Neural progenitor cell (in vitro differentiated cells): ENCODE results near the gene PLEKHG4B. TPM values are rescaled to one million over a fixed set of nuclear protein-coding genes. Genes with fewer than 3 reads are reported as not detected.

Experiments used
- DNase-seq: peaks from one replicate; pipeline ENCODE4 v3.0.0-alpha.2; 2016; ENCODE audit warnings: low spot score
- H2AFZ ChIP-seq: fragments of 200-600 bp; sonication (generic); replicated peaks from 2 replicates; pipeline ENCODE4 v1.6.1; 2016; ENCODE audit warnings: antibody characterized with exemption
- H3F3A ChIP-seq: fragments of 200-600 bp; sonication (generic); 2 replicates; pipeline ENCODE4 v1.6.1; 2016; ENCODE audit warnings: antibody characterized with exemption, low read depth
- H3K27ac ChIP-seq: fragments of 200-600 bp; sonication (generic); 2 replicates; pipeline ENCODE4 v1.5.1; 2016; ENCODE audit warnings: mild to moderate bottlenecking
- H3K27me3 ChIP-seq: fragments of 200-600 bp; sonication (generic); 2 replicates; pipeline ENCODE4 v1.6.1; 2016; ENCODE audit warnings: mild to moderate bottlenecking, moderate library complexity
- H3K36me3 ChIP-seq: fragments of 200-600 bp; sonication (generic); 2 replicates; pipeline ENCODE4 v1.5.1; 2016
- H3K4me1 ChIP-seq: fragments of 200-600 bp; sonication (generic); 2 replicates; pipeline ENCODE4 v1.6.1; 2016; ENCODE audit warnings: mixed run types
- H3K4me2 ChIP-seq: fragments of 200-600 bp; sonication (generic); 2 replicates; pipeline ENCODE4 v1.6.1; 2016
- H3K4me3 ChIP-seq: fragments of 200-600 bp; sonication (generic); 2 replicates; pipeline ENCODE4 v1.5.1; 2016
- H3K79me2 ChIP-seq: fragments of 200-600 bp; sonication (generic); 2 replicates; pipeline ENCODE4 v1.6.1; 2016; ENCODE audit warnings: low read depth
- H3K9ac ChIP-seq: fragments of 200-600 bp; sonication (generic); 2 replicates; pipeline ENCODE4 v1.6.1; 2016
- H3K9me3 ChIP-seq: fragments of 200-600 bp; sonication (generic); 2 replicates; pipeline ENCODE4 v1.5.1; 2016; ENCODE audit warnings: low read depth
- H4K20me1 ChIP-seq: fragments of 200-600 bp; sonication (generic); 2 replicates; pipeline ENCODE4 v1.6.1; 2016; ENCODE audit warnings: low read depth
- H3K27ac Mint-ChIP-seq: 3 replicates; pipeline ENCODE4 v1.8.0; 2021; ENCODE audit warnings: mixed read lengths
- H3K27me3 Mint-ChIP-seq: 2 replicates; pipeline ENCODE4 v1.8.0; 2022; ENCODE audit warnings: low read depth, mild to moderate bottlenecking, inconsistent platforms, moderate library complexity, mixed read lengths; ENCODE audit not compliant: insufficient read depth
- H3K36me3 Mint-ChIP-seq: 3 replicates; pipeline ENCODE4 v1.8.0; 2021; ENCODE audit warnings: mixed read lengths
- H3K4me1 Mint-ChIP-seq: 3 replicates; pipeline ENCODE4 v1.8.0; 2021; ENCODE audit warnings: mixed read lengths
- H3K4me3 Mint-ChIP-seq: 3 replicates; pipeline ENCODE4 v1.8.0; 2021; ENCODE audit warnings: mild to moderate bottlenecking, moderate library complexity, mixed read lengths
- H3K9me3 Mint-ChIP-seq: 3 replicates; pipeline ENCODE4 v1.8.0; 2020; ENCODE audit warnings: mixed read lengths
- CTCF ChIP-seq: fragments of 200-600 bp; sonication (generic); IDR thresholded peaks from 2 replicates; pipeline ENCODE4 v1.5.1; 2017; ENCODE audit warnings: antibody characterized with exemption, mild to moderate bottlenecking
- EZH2 ChIP-seq: fragments of 200-600 bp; sonication (generic); IDR thresholded peaks from 2 replicates; pipeline ENCODE4 v1.6.1; 2017; ENCODE audit warnings: antibody characterized with exemption, mild to moderate bottlenecking, moderate library complexity
- EZH2phosphoT487 ChIP-seq: fragments of 200-600 bp; sonication (generic); IDR thresholded peaks from 2 replicates; pipeline ENCODE4 v1.6.1; 2017; ENCODE audit warnings: antibody characterized with exemption
- total RNA-seq: library from RNA; depleted of rRNA; stranded (reverse); fragments of >200 nt; gene quantifications from 2 replicates; pipeline ENCODE4 v1.2.3, GENCODE V29; 2015; ENCODE audit warnings: low replicate concordance

Gene PLEKHG4B
- total RNA-seq, 1 donor from 2014 or later: 28.8 TPM

- H3K4me3 Mint-ChIP-seq: peak overlapping the region; percentile 89
- Histone ChIP-seq H3K9me3 (no peaks in the 10 kb centered on the region), H3F3A (peaks cover 31% of the 10 kb centered on the region), H3K4me2 (peak overlapping the region; percentile 94), H3K9ac (peak overlapping the region; percentile 63), H3K27ac (peak overlapping the region; percentile 88), H3K36me3 (no peaks in the 10 kb centered on the region), H3K4me3 (peak overlapping the region; percentile 92), H3K27me3 (peaks cover 47% of the 10 kb centered on the region), H3K4me1 (peaks cover 10% of the 10 kb centered on the region), H3K79me2 (peaks cover 11% of the 10 kb centered on the region), H2AFZ (peak overlapping the region; percentile 91), H4K20me1 (peaks cover 47% of the 10 kb centered on the region)
- peaks cover 3% of the 10 kb centered on the region for H3K9me3 Mint-ChIP-seq
- no peak overlapping the region for H3K27ac Mint-ChIP-seq
- TF ChIP-seq CTCF: peak; percentile 37
- no peak for TF ChIP-seq EZH2phosphoT487
- peaks cover 5% of the 10 kb centered on the region for H3K36me3 Mint-ChIP-seq
- peaks cover 18% of the 10 kb centered on the region for H3K27me3 Mint-ChIP-seq
- peak; percentile 95 for DNase-seq
- H3K4me1 Mint-ChIP-seq: peaks cover 24% of the 10 kb centered on the region
These were observed 38.4 kb upstream of the PLEKHG4B start for GRCh38 chr5:53381-54174.

- Mint-ChIP-seq H3K4me3 (peak overlapping the region; percentile 89), H3K9me3 (peaks cover 3% of the 10 kb centered on the region), H3K27ac (no peak overlapping the region), H3K4me1 (peaks cover 24% of the 10 kb centered on the region), H3K27me3 (peaks cover 17% of the 10 kb centered on the region), H3K36me3 (peaks cover 5% of the 10 kb centered on the region)
- peaks cover 11% of the 10 kb centered on the region for H3K79me2 ChIP-seq
- H3F3A ChIP-seq: peaks cover 27% of the 10 kb centered on the region
- peaks cover 41% of the 10 kb centered on the region for H3K27me3 ChIP-seq
- no peak overlapping the region for H2AFZ ChIP-seq
- no peaks in the 10 kb centered on the region for H3K36me3 ChIP-seq
- no peak overlapping the region for H3K9ac ChIP-seq
- no peak overlapping the region for H3K27ac ChIP-seq
- DNase-seq: no peak
- H3K9me3 ChIP-seq: no peaks in the 10 kb centered on the region
- peaks cover 49% of the 10 kb centered on the region for H4K20me1 ChIP-seq
- peak overlapping the region; percentile 92 for H3K4me3 ChIP-seq
- H3K4me1 ChIP-seq: peaks cover 10% of the 10 kb centered on the region
- peak overlapping the region; percentile 94 for H3K4me2 ChIP-seq
- no peak for TF ChIP-seq EZH2
- no peak for TF ChIP-seq EZH2phosphoT487
- TF ChIP-seq CTCF: no peak
These were observed 37.7 kb upstream of the PLEKHG4B start for GRCh38 chr5:54175-54730.

GRCh38 chr5:54876-55569, 36.9 kb upstream of the PLEKHG4B start:
- Mint-ChIP-seq H3K27me3 (peaks cover 16% of the 10 kb centered on the region), H3K4me3 (peak overlapping the region; percentile 89), H3K36me3 (peaks cover 5% of the 10 kb centered on the region), H3K27ac (no peak overlapping the region), H3K4me1 (peaks cover 24% of the 10 kb centered on the region), H3K9me3 (peaks cover 3% of the 10 kb centered on the region)
- Histone ChIP-seq H3K4me1 (peaks cover 10% of the 10 kb centered on the region), H3K27me3 (peaks cover 33% of the 10 kb centered on the region), H3K79me2 (peaks cover 11% of the 10 kb centered on the region), H4K20me1 (peaks cover 49% of the 10 kb centered on the region), H3K36me3 (no peaks in the 10 kb centered on the region), H3K4me3 (no peak overlapping the region), H3F3A (peaks cover 20% of the 10 kb centered on the region), H2AFZ (no peak overlapping the region), H3K27ac (no peak overlapping the region), H3K9ac (no peak overlapping the region), H3K4me2 (peak overlapping the region; percentile 94), H3K9me3 (no peaks in the 10 kb centered on the region)
- no peak for TF ChIP-seq EZH2
- TF ChIP-seq EZH2phosphoT487: no peak
- TF ChIP-seq CTCF: no peak
- DNase-seq: no peak
